ENCODE data around the gene SCGB1D1. TPM values are rescaled to one million over a fixed set of nuclear protein-coding genes. Genes with fewer than 3 reads are reported as not detected.

SCGB1D1 gene
- total and polyA plus RNA-seq, 8 donors, result not detected

- ATAC-seq (no peak), DNase-seq (no peak)
- Histone ChIP-seq H3K36me3 (no peaks in the 10 kb centered on the region), H3K9me3 (no peaks in the 10 kb centered on the region), H3K27me3 (peaks cover 0 to 45% of the 10 kb centered on the region in 2 donors), H3K27ac (no peak overlapping the region), H3K4me1 (no peaks in the 10 kb centered on the region), H3K4me3 (no peak overlapping the region)
- TF ChIP-seq, protein P1, sequence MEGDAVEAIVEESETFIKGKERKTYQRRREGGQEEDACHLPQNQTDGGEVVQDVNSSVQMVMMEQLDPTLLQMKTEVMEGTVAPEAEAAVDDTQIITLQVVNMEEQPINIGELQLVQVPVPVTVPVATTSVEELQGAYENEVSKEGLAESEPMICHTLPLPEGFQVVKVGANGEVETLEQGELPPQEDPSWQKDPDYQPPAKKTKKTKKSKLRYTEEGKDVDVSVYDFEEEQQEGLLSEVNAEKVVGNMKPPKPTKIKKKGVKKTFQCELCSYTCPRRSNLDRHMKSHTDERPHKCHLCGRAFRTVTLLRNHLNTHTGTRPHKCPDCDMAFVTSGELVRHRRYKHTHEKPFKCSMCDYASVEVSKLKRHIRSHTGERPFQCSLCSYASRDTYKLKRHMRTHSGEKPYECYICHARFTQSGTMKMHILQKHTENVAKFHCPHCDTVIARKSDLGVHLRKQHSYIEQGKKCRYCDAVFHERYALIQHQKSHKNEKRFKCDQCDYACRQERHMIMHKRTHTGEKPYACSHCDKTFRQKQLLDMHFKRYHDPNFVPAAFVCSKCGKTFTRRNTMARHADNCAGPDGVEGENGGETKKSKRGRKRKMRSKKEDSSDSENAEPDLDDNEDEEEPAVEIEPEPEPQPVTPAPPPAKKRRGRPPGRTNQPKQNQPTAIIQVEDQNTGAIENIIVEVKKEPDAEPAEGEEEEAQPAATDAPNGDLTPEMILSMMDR (IDR thresholded peaks at IDR 0.05), result no peak
- intact Hi-C loops (cut with DNase I), result no loop called here
Measured at GRCh38 chr11:62237499-62237898, 47.5 kb downstream of the SCGB1D1 start.

DNA sequence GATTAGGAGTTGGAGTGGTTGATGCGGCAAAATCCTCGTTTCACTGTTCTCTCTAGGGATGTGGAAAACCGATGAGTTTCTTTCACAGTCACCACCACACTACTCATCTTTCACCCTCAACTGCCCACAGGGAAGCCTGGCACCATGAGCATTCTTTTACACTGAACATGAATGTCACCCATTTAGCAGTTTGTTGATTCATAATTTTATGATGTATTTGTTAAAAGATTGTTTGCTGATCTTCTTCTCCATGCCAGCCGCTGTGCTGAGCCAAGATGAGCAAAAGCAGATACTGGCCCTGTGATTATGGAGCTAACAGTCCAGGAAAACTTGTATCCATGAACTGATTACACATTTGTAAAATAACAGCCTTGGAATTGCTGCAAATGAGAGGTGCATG, 48.1 kb downstream of the SCGB1D1 start:
- Histone ChIP-seq H3K4me3 (no peak overlapping the region), H3K4me1 (no peaks in the 10 kb centered on the region), H3K27me3 (peaks cover 0 to 45% of the 10 kb centered on the region in 2 donors), H3K36me3 (no peaks in the 10 kb centered on the region), H3K27ac (no peak overlapping the region), H3K9me3 (no peaks in the 10 kb centered on the region)
- TF ChIP-seq, protein P1 (IDR thresholded peaks at IDR 0.05), result no peak
- DNase-seq (no peak), ATAC-seq (no peak)
- intact Hi-C loops (cut with DNase I), result no loop called here

- Histone ChIP-seq H3K4me1 (no peaks in the 10 kb centered on the region), H3K4me3 (no peak overlapping the region), H3K9me3 (no peaks in the 10 kb centered on the region), H3K27ac (no peak overlapping the region), H3K27me3 (peaks cover 0 to 40% of the 10 kb centered on the region in 2 donors), H3K36me3 (no peaks in the 10 kb centered on the region)
- intact Hi-C loops (cut with DNase I), result no loop called here
- TF ChIP-seq, protein P1 (IDR thresholded peaks at IDR 0.05), result no peak
- ATAC-seq (no peak), DNase-seq (no peak)
Measured at GRCh38 chr11:62241095-62241494, 51.1 kb downstream of the SCGB1D1 start.

DNA sequence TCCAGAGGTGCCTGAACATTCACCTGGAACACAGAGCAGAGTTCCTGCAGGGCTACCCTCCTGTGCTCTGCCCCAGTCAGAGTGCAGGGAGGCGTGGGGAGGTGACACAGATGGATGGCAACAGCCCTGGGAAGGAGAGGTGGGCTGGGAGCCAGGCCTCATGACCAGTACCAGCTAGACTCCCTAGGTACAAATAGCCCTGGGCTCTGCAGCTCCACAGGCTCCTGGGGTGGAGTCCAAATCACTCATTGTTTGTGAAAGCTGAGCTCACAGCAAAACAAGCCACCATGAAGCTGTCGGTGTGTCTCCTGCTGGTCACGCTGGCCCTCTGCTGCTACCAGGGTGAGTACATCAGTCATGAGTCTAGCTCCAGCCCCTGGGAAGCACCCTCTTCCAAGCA, 52.0 kb downstream of the SCGB1D1 start, which contains the start of gene SCGB1D2:
Gene SCGB1D2, plus strand, starts transcription at position 219 of the 400 bp plus-strand sequence. Its CDS starts 69 bp downstream, at position 288.
- TF ChIP-seq, protein P1 (IDR thresholded peaks at IDR 0.05), result no peak
- H3K27me3 ChIP-seq, result peaks cover 0 to 49% of the 10 kb centered on the region in 2 donors
- H3K27ac ChIP-seq, result no peak within 1 kb of the TSS
- ATAC-seq (no peak), DNase-seq (no peak)
- H3K4me3 ChIP-seq, result no peak within 1 kb of the TSS
- H3K9me3 ChIP-seq, result no peaks in the 10 kb centered on the region
- intact Hi-C loops (cut with DNase I), result no loop called here
- H3K4me1 ChIP-seq, result no peaks in the 10 kb centered on the region
- no peaks in the 10 kb centered on the region for H3K36me3 ChIP-seq

Other genes with a start within 250 kb of the SCGB1D1 start
- 10 to 100 TPM in 1 of 2 donors, 1 to 10 TPM in 1; 3.8 to 14.6 TPM for gene BEST1, start 239.9 kb upstream of the SCGB1D1 start, total RNA-seq
- 1 to 10 TPM; 4.4 to 7.1 (median 6.6) TPM for gene BEST1, start 239.9 kb upstream of the SCGB1D1 start, polyA plus RNA-seq (ENCODE audit: insufficient read length in 6 of 6)
- 1,000 to 10,000 TPM; 3,536 to 5,494 TPM for gene FTH1, start 222.6 kb upstream of the SCGB1D1 start, total RNA-seq
- 1,000 to 10,000 TPM; 1,788 to 2,123 (median 2,057) TPM for gene FTH1, start 222.6 kb upstream of the SCGB1D1 start, polyA plus RNA-seq (ENCODE audit: insufficient read length in 6 of 6)
- gene INCENP, start 66.2 kb upstream of the SCGB1D1 start, total RNA-seq, result 10 to 100 TPM; 17.3 to 21.6 TPM
- 10 to 100 TPM; 27.4 to 47.4 (median 32.1) TPM for gene INCENP, start 66.2 kb upstream of the SCGB1D1 start, polyA plus RNA-seq (ENCODE audit: insufficient read length in 6 of 6)
- gene SCGB2A1, start 18.5 kb downstream of the SCGB1D1 start, total RNA-seq, result 1 to 10 TPM in 1 of 2 donors, not detected in 1; 3.4 TPM
- not detected for gene SCGB2A1, start 18.5 kb downstream of the SCGB1D1 start, polyA plus RNA-seq (ENCODE audit: insufficient read length in 6 of 6)
- not detected for gene SCGB1D2, start 52.0 kb downstream of the SCGB1D1 start, total RNA-seq
- gene SCGB1D2, start 52.0 kb downstream of the SCGB1D1 start, polyA plus RNA-seq (ENCODE audit: insufficient read length in 6 of 6), result not detected
- not detected for gene SCGB2A2, start 79.9 kb downstream of the SCGB1D1 start, total RNA-seq
- not detected for gene SCGB2A2, start 79.9 kb downstream of the SCGB1D1 start, polyA plus RNA-seq (ENCODE audit: insufficient read length in 6 of 6)
- not detected for gene SCGB1D4, start 108.9 kb downstream of the SCGB1D1 start, total RNA-seq
- not detected for gene SCGB1D4, start 108.9 kb downstream of the SCGB1D1 start, polyA plus RNA-seq (ENCODE audit: insufficient read length in 6 of 6)
- gene ASRGL1, start 147.2 kb downstream of the SCGB1D1 start, total RNA-seq, result 10 to 100 TPM; 12.8 to 26.6 TPM
- 1 to 10 TPM; 1.9 to 3.6 (median 2.9) TPM for gene ASRGL1, start 147.2 kb downstream of the SCGB1D1 start, polyA plus RNA-seq (ENCODE audit: insufficient read length in 6 of 6)
- 100 to 1,000 TPM in 1 of 2 donors, 1 to 10 TPM in 1; 3.5 to 397 TPM for gene SCGB1A1, start 228.8 kb downstream of the SCGB1D1 start, total RNA-seq
- gene SCGB1A1, start 228.8 kb downstream of the SCGB1D1 start, polyA plus RNA-seq (ENCODE audit: insufficient read length in 6 of 6), result 10 to 100 TPM in 5 of 6 donors, 1 to 10 TPM in 1; 5.9 to 49.7 (median 19.0) TPM